GM12872 (cell line): ENCODE results near the gene IZUMO4.

Source experiments
- CTCF ChIP-seq: IDR thresholded peaks from 3 replicates; pipeline ENCODE4 v1.5.1; 2011; ENCODE audit warnings: low read depth, mild to moderate bottlenecking, low read length, moderate library complexity; ENCODE audit not compliant: insufficient read depth

Gene IZUMO4

GRCh38 chr19:2132191-2132590, 35.5 kb downstream of the IZUMO4 start:
- no peak for TF ChIP-seq CTCF

GRCh38 chr19:2132731-2133490, 36.2 kb downstream of the IZUMO4 start:
- no peak for TF ChIP-seq CTCF

GRCh38 chr19:2135474-2136402, 39.0 kb downstream of the IZUMO4 start:
- TF ChIP-seq CTCF: no peak

- TF ChIP-seq CTCF: no peak
These were observed 40.1 kb downstream of the IZUMO4 start for GRCh38 chr19:2136796-2137195.

GRCh38 chr19:2138061-2138728, 41.5 kb downstream of the IZUMO4 start:
- TF ChIP-seq CTCF: no peak

- no peak for TF ChIP-seq CTCF
These were observed 42.8 kb downstream of the IZUMO4 start for GRCh38 chr19:2139385-2140137.

GRCh38 chr19:2140138-2140569, 43.4 kb downstream of the IZUMO4 start:
- TF ChIP-seq CTCF: no peak
